Measurements from ENCODE around the gene ZMYM1. TPM values are rescaled to one million over a fixed set of nuclear protein-coding genes. Genes with fewer than 3 reads are reported as not detected.
"Not testable (repeated sequence)": the region's sequence is repeated elsewhere in the genome, so short reads cannot be mapped to it uniquely, and the experiment has no call there.

Gene ZMYM1
- total and polyA plus RNA-seq, 2 donors, result 6.0 to 61.6 TPM

- Histone ChIP-seq H3K4me3 (ENCODE audit: low read depth, low read length) (no peak overlapping the region), H3K4me1 (ENCODE audit: insufficient read depth) (no peaks in the 10 kb centered on the region), H3K36me3 (ENCODE audit: insufficient read depth) (no peaks in the 10 kb centered on the region), H3K27ac (ENCODE audit: low read depth) (no peak overlapping the region)
- no peak for DNase-seq (ENCODE audit: extremely low spot score)
- 87% methylated on average over 3 of the region's 3 CpGs for WGBS
These were observed 25.8 kb upstream of the ZMYM1 start for GRCh38 chr1:35053433-35053832.

GRCh38 chr1:35054282-35054681 is 24.9 kb upstream of the ZMYM1 start:
- not testable (repeated sequence) for H3K36me3 ChIP-seq (ENCODE audit: insufficient read depth); H3K4me1 ChIP-seq (ENCODE audit: insufficient read depth); H3K27ac ChIP-seq (ENCODE audit: low read depth); H3K4me3 ChIP-seq (ENCODE audit: low read depth, low read length); DNase-seq (ENCODE audit: extremely low spot score)
- 52% methylated on average over 3 of the region's 3 CpGs for WGBS

GRCh38 chr1:35058321-35058720 is 20.9 kb upstream of the ZMYM1 start:
- 95% methylated on average over 7 of the region's 7 CpGs for WGBS
- not testable (repeated sequence) for H3K4me3 ChIP-seq (ENCODE audit: low read depth, low read length); H3K4me1 ChIP-seq (ENCODE audit: insufficient read depth); H3K36me3 ChIP-seq (ENCODE audit: insufficient read depth); DNase-seq (ENCODE audit: extremely low spot score); H3K27ac ChIP-seq (ENCODE audit: low read depth)

- no peak overlapping the region for H3K27ac ChIP-seq (ENCODE audit: low read depth)
- 79% methylated on average over 2 of the region's 2 CpGs for WGBS
- H3K36me3 ChIP-seq (ENCODE audit: insufficient read depth), result no peaks in the 10 kb centered on the region
- no peak overlapping the region for H3K4me3 ChIP-seq (ENCODE audit: low read depth, low read length)
- DNase-seq (ENCODE audit: extremely low spot score), result no peak
- no peaks in the 10 kb centered on the region for H3K4me1 ChIP-seq (ENCODE audit: insufficient read depth)
These were observed 20.2 kb upstream of the ZMYM1 start for GRCh38 chr1:35058988-35059387.

GRCh38 chr1:35062518-35063196 is 16.5 kb upstream of the ZMYM1 start:
- Histone ChIP-seq H3K4me1 (ENCODE audit: insufficient read depth) (no peaks in the 10 kb centered on the region), H3K4me3 (ENCODE audit: low read depth, low read length) (no peak overlapping the region), H3K27ac (ENCODE audit: low read depth) (no peak overlapping the region), H3K36me3 (ENCODE audit: insufficient read depth) (no peaks in the 10 kb centered on the region)
- no peak for DNase-seq (ENCODE audit: extremely low spot score)
- WGBS, result 38% methylated on average over 4 of the region's 4 CpGs

GRCh38 chr1:35064265-35064664 is 14.9 kb upstream of the ZMYM1 start:
- no peak for DNase-seq (ENCODE audit: extremely low spot score)
- Histone ChIP-seq H3K4me3 (ENCODE audit: low read depth, low read length) (no peak overlapping the region), H3K4me1 (ENCODE audit: insufficient read depth) (no peaks in the 10 kb centered on the region), H3K36me3 (ENCODE audit: insufficient read depth) (no peaks in the 10 kb centered on the region), H3K27ac (ENCODE audit: low read depth) (no peak overlapping the region)
- 85% methylated on average over 2 of the region's 2 CpGs for WGBS

GRCh38 chr1:35069746-35070145 is 9.4 kb upstream of the ZMYM1 start:
- Histone ChIP-seq H3K4me1 (ENCODE audit: insufficient read depth) (no peaks in the 10 kb centered on the region), H3K36me3 (ENCODE audit: insufficient read depth) (no peaks in the 10 kb centered on the region), H3K27ac (ENCODE audit: low read depth) (no peak overlapping the region), H3K4me3 (ENCODE audit: low read depth, low read length) (no peak overlapping the region)
- DNase-seq (ENCODE audit: extremely low spot score), result no peak

- WGBS, result 88% methylated on average over 1 of the region's 1 CpG
These were observed 5.8 kb upstream of the ZMYM1 start for GRCh38 chr1:35073265-35073811.

GRCh38 chr1:35076426-35076825 is 2.8 kb upstream of the ZMYM1 start:
- H3K27ac ChIP-seq (ENCODE audit: low read depth); H3K36me3 ChIP-seq (ENCODE audit: insufficient read depth); H3K4me3 ChIP-seq (ENCODE audit: low read depth, low read length); H3K4me1 ChIP-seq (ENCODE audit: insufficient read depth); DNase-seq (ENCODE audit: extremely low spot score): not testable (repeated sequence)
- 78% methylated on average over 8 of the region's 8 CpGs for WGBS

More at GRCh38 chr1:35073265-35073811, 5.8 kb upstream of the ZMYM1 start:
- DNase-seq (ENCODE audit: extremely low spot score), result no peak
- H3K27ac ChIP-seq (ENCODE audit: low read depth), result no peak overlapping the region
- H3K4me3 ChIP-seq (ENCODE audit: low read depth, low read length), result no peak overlapping the region
- no peaks in the 10 kb centered on the region for H3K36me3 ChIP-seq (ENCODE audit: insufficient read depth)
- no peaks in the 10 kb centered on the region for H3K4me1 ChIP-seq (ENCODE audit: insufficient read depth)

GRCh38 chr1:35080171-35080854 is 1.1 kb downstream of the ZMYM1 start:
- 83% methylated on average over 13 of the region's 13 CpGs for WGBS
- no peak for DNase-seq (ENCODE audit: extremely low spot score)
- no peaks in the 10 kb centered on the region for H3K4me1 ChIP-seq (ENCODE audit: insufficient read depth)
- peaks cover 2% of the 10 kb centered on the region for H3K36me3 ChIP-seq (ENCODE audit: insufficient read depth)
- H3K4me3 ChIP-seq (ENCODE audit: low read depth, low read length), result peak overlapping the region; percentile 73
- no peak overlapping the region for H3K27ac ChIP-seq (ENCODE audit: low read depth)

- peaks cover 2% of the 10 kb centered on the region for H3K36me3 ChIP-seq (ENCODE audit: insufficient read depth)
- no peak overlapping the region for H3K27ac ChIP-seq (ENCODE audit: low read depth)
- no peak for DNase-seq (ENCODE audit: extremely low spot score)
- no peak overlapping the region for H3K4me3 ChIP-seq (ENCODE audit: low read depth, low read length)
- H3K4me1 ChIP-seq (ENCODE audit: insufficient read depth), result no peaks in the 10 kb centered on the region
These were observed 6.2 kb downstream of the ZMYM1 start for GRCh38 chr1:35085421-35085820.

- DNase-seq (ENCODE audit: extremely low spot score), result no peak
- WGBS, result 0% methylated on average over 1 of the region's 1 CpG
- Histone ChIP-seq H3K27ac (ENCODE audit: low read depth) (no peak overlapping the region), H3K36me3 (ENCODE audit: insufficient read depth) (peaks cover 11% of the 10 kb centered on the region), H3K4me1 (ENCODE audit: insufficient read depth) (no peaks in the 10 kb centered on the region), H3K4me3 (ENCODE audit: low read depth, low read length) (no peak overlapping the region)
These were observed 18.0 kb downstream of the ZMYM1 start for GRCh38 chr1:35097224-35097623.

- WGBS, result 99% methylated on average over 1 of the region's 1 CpG
- no peak for DNase-seq (ENCODE audit: extremely low spot score)
- Histone ChIP-seq H3K4me3 (ENCODE audit: low read depth, low read length) (no peak overlapping the region), H3K36me3 (ENCODE audit: insufficient read depth) (no peaks in the 10 kb centered on the region), H3K27ac (ENCODE audit: low read depth) (no peak overlapping the region), H3K4me1 (ENCODE audit: insufficient read depth) (no peaks in the 10 kb centered on the region)
These were observed 31.9 kb downstream of the ZMYM1 start for GRCh38 chr1:35111106-35111505.

GRCh38 chr1:35112668-35113067 is 33.5 kb downstream of the ZMYM1 start:
- no peaks in the 10 kb centered on the region for H3K36me3 ChIP-seq (ENCODE audit: insufficient read depth)
- no peak overlapping the region for H3K27ac ChIP-seq (ENCODE audit: low read depth)
- 88% methylated on average over 4 of the region's 4 CpGs for WGBS
- DNase-seq (ENCODE audit: extremely low spot score), result no peak
- no peak overlapping the region for H3K4me3 ChIP-seq (ENCODE audit: low read depth, low read length)
- H3K4me1 ChIP-seq (ENCODE audit: insufficient read depth), result no peaks in the 10 kb centered on the region
